ENCODE results near the gene RBMS2.

RBMS2 gene

DNA sequence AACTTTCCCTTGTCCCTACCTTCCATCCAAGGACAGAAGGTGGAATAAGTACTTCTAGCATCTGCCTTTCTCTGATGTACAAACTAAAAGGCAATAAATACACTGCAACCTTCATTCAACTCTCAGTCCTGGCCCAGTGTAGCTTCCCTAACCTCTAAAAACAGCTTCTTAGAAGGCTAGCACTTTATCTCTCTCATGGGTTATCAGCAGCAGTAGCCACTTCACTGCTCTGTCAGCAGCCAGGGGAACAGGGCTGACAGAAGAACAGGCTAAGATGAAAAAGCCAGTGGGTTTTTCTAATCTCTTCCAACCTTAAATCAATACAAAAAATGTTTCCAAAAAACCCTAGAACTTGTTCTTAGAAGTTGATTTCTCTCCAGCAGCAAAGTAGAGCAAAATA, 95.3 kb downstream of the RBMS2 start:
- Histone ChIP-seq H3K27ac (ENCODE audit: low read depth, low read length) (no peak overlapping the region), H3K4me3 (ENCODE audit: low read depth in 1 of 5, low read length in 5 of 5) (no peak overlapping the region)

GRCh38 chr12:56622535-56622934, 100.9 kb downstream of the RBMS2 start:
- Histone ChIP-seq H3K9me3 (ENCODE audit: control insufficient read depth in 5 of 5, low read length in 5 of 5) (no peaks in the 10 kb centered on the region), H3K27me3 (ENCODE audit: control insufficient read depth in 5 of 5, insufficient read depth in 4 of 5, low read length in 5 of 5) (no peaks in the 10 kb centered on the region), H3K27ac (ENCODE audit: low read depth, low read length) (no peak overlapping the region), H3K36me3 (ENCODE audit: control insufficient read depth in 5 of 5, insufficient read depth in 5 of 5, low read length in 5 of 5) (peaks cover 15 to 39% (median 18%) of the 10 kb centered on the region in 5 donors), H3K9ac (ENCODE audit: low read length in 5 of 5) (peak overlapping the region in 1 of 5 donors; percentile 20), H3K4me1 (ENCODE audit: control insufficient read depth in 5 of 5, insufficient read depth in 5 of 5, low read length in 5 of 5) (peaks cover 2 to 35% (median 25%) of the 10 kb centered on the region in 5 donors), H3K4me3 (ENCODE audit: low read depth in 1 of 5, low read length in 5 of 5) (no peak overlapping the region)

More for the DNA sequence above, 95.3 kb downstream of the RBMS2 start:
- H3K9ac ChIP-seq (ENCODE audit: low read length in 5 of 5), result no peak overlapping the region
- no peaks in the 10 kb centered on the region for H3K27me3 ChIP-seq (ENCODE audit: control insufficient read depth in 5 of 5, insufficient read depth in 4 of 5, low read length in 5 of 5)
- H3K36me3 ChIP-seq (ENCODE audit: control insufficient read depth in 5 of 5, insufficient read depth in 5 of 5, low read length in 5 of 5), result peaks cover 35 to 83% (median 69%) of the 10 kb centered on the region in 5 donors
- peaks cover 0 to 12% (median 9%) of the 10 kb centered on the region in 5 donors for H3K4me1 ChIP-seq (ENCODE audit: control insufficient read depth in 5 of 5, insufficient read depth in 5 of 5, low read length in 5 of 5)
- H3K9me3 ChIP-seq (ENCODE audit: control insufficient read depth in 5 of 5, low read length in 5 of 5), result no peaks in the 10 kb centered on the region

GRCh38 chr12:56626701-56627100, 105.1 kb downstream of the RBMS2 start:
- peaks cover 7 to 47% (median 42%) of the 10 kb centered on the region in 5 donors for H3K4me1 ChIP-seq (ENCODE audit: control insufficient read depth in 5 of 5, insufficient read depth in 5 of 5, low read length in 5 of 5)
- H3K9ac ChIP-seq (ENCODE audit: low read length in 5 of 5), result no peak overlapping the region
- peak overlapping the region; percentile 55 for H3K27ac ChIP-seq (ENCODE audit: low read depth, low read length)
- H3K27me3 ChIP-seq (ENCODE audit: control insufficient read depth in 5 of 5, insufficient read depth in 4 of 5, low read length in 5 of 5), result no peaks in the 10 kb centered on the region
- no peaks in the 10 kb centered on the region for H3K9me3 ChIP-seq (ENCODE audit: control insufficient read depth in 5 of 5, low read length in 5 of 5)
- H3K4me3 ChIP-seq (ENCODE audit: low read depth in 1 of 5, low read length in 5 of 5), result no peak overlapping the region
- H3K36me3 ChIP-seq (ENCODE audit: control insufficient read depth in 5 of 5, insufficient read depth in 5 of 5, low read length in 5 of 5), result peaks cover 0 to 13% (median 6%) of the 10 kb centered on the region in 5 donors

DNA sequence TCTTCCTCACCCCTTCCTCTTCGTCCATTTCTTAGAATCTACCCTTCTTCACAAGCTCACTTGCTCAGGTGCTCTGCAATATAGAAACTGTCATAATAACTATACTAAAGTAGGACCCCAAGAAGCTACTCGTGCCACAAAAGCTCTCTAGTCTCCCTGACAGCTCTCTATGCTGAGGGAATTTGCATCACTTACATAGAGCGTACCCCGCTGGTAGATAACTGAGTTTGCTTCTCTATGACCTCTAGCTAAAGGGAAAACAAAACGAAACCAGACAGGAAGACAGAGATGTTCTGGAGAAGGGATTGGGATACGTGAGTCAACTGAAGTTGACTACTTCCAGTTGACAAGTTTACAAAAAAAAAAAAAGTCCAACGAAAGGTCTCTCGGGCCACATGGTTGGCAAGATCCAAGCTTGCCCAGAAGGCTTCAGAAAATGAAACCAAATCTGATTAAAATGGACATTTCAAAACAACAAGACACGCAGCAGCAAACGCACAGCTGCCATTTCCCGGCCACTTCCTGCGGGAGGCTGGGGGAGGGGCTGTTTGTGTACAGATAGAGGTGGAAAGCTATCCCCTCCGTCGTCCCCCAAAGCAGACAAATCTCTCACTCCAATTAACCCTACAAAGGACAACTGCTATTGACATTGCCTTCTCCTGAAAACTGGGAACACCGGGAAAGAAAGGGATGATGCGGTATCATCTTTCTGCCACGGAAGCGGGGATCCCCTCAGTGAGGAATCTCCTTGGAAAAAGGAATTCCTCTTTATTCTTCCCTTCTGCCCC, 107.2 kb downstream of the RBMS2 start:
- Histone ChIP-seq H3K27ac (ENCODE audit: low read depth, low read length) (peak overlapping the region; percentile 99), H3K9ac (ENCODE audit: low read length in 5 of 5) (peak overlapping the region; percentile 95 to 99 (median 98)), H3K9me3 (ENCODE audit: control insufficient read depth in 5 of 5, low read length in 5 of 5) (no peaks in the 10 kb centered on the region), H3K4me3 (ENCODE audit: low read depth in 1 of 5, low read length in 5 of 5) (peak overlapping the region; percentile 94 to 96 (median 94)), H3K27me3 (ENCODE audit: control insufficient read depth in 5 of 5, insufficient read depth in 4 of 5, low read length in 5 of 5) (no peaks in the 10 kb centered on the region), H3K4me1 (ENCODE audit: control insufficient read depth in 5 of 5, insufficient read depth in 5 of 5, low read length in 5 of 5) (peaks cover 11 to 60% (median 52%) of the 10 kb centered on the region in 5 donors), H3K36me3 (ENCODE audit: control insufficient read depth in 5 of 5, insufficient read depth in 5 of 5, low read length in 5 of 5) (peaks cover 0 to 10% (median 3%) of the 10 kb centered on the region in 5 donors)

- peak overlapping the region; percentile 95 to 99 (median 98) for H3K9ac ChIP-seq (ENCODE audit: low read length in 5 of 5)
- H3K4me3 ChIP-seq (ENCODE audit: low read depth in 1 of 5, low read length in 5 of 5), result peak overlapping the region; percentile 94 to 96 (median 94)
- H3K36me3 ChIP-seq (ENCODE audit: control insufficient read depth in 5 of 5, insufficient read depth in 5 of 5, low read length in 5 of 5), result peaks cover 0 to 7% (median 3%) of the 10 kb centered on the region in 5 donors
- peaks cover 13 to 64% (median 59%) of the 10 kb centered on the region in 5 donors for H3K4me1 ChIP-seq (ENCODE audit: control insufficient read depth in 5 of 5, insufficient read depth in 5 of 5, low read length in 5 of 5)
- peak overlapping the region; percentile 99 for H3K27ac ChIP-seq (ENCODE audit: low read depth, low read length)
- no peaks in the 10 kb centered on the region for H3K9me3 ChIP-seq (ENCODE audit: control insufficient read depth in 5 of 5, low read length in 5 of 5)
- no peaks in the 10 kb centered on the region for H3K27me3 ChIP-seq (ENCODE audit: control insufficient read depth in 5 of 5, insufficient read depth in 4 of 5, low read length in 5 of 5)
These were observed 108.0 kb downstream of the RBMS2 start for GRCh38 chr12:56629459-56630179.

- Histone ChIP-seq H3K27me3 (ENCODE audit: control insufficient read depth in 5 of 5, insufficient read depth in 4 of 5, low read length in 5 of 5) (no peaks in the 10 kb centered on the region), H3K4me1 (ENCODE audit: control insufficient read depth in 5 of 5, insufficient read depth in 5 of 5, low read length in 5 of 5) (peaks cover 13 to 67% (median 62%) of the 10 kb centered on the region in 5 donors), H3K9ac (ENCODE audit: low read length in 5 of 5) (peak within 1 kb of the TSS; percentile 95 to 99 (median 98)), H3K9me3 (ENCODE audit: control insufficient read depth in 5 of 5, low read length in 5 of 5) (no peaks in the 10 kb centered on the region), H3K27ac (ENCODE audit: low read depth, low read length) (peak within 1 kb of the TSS; percentile 99), H3K36me3 (ENCODE audit: control insufficient read depth in 5 of 5, insufficient read depth in 5 of 5, low read length in 5 of 5) (peaks cover 0 to 7% (median 3%) of the 10 kb centered on the region in 5 donors), H3K4me3 (ENCODE audit: low read depth in 1 of 5, low read length in 5 of 5) (peak within 1 kb of the TSS; percentile 94 to 96 (median 94))
These were observed 108.6 kb downstream of the RBMS2 start, which contains the start of gene BAZ2A for GRCh38 chr12:56630180-56630632. TSS of gene BAZ2A (minus strand) at chr12:56630326. CDS start at chr12:56617530, 12,796 bp downstream.

- Histone ChIP-seq H3K4me1 (ENCODE audit: control insufficient read depth in 5 of 5, insufficient read depth in 5 of 5, low read length in 5 of 5) (peaks cover 15 to 81% (median 72%) of the 10 kb centered on the region in 5 donors), H3K27me3 (ENCODE audit: control insufficient read depth in 5 of 5, insufficient read depth in 4 of 5, low read length in 5 of 5) (no peaks in the 10 kb centered on the region), H3K9ac (ENCODE audit: low read length in 5 of 5) (peak overlapping the region; percentile 9 to 70 (median 62)), H3K27ac (ENCODE audit: low read depth, low read length) (peak overlapping the region; percentile 99), H3K36me3 (ENCODE audit: control insufficient read depth in 5 of 5, insufficient read depth in 5 of 5, low read length in 5 of 5) (peaks cover 0 to 1% (median 0%) of the 10 kb centered on the region in 5 donors), H3K4me3 (ENCODE audit: low read depth in 1 of 5, low read length in 5 of 5) (peak overlapping the region; percentile 22 to 84 (median 55)), H3K9me3 (ENCODE audit: control insufficient read depth in 5 of 5, low read length in 5 of 5) (no peaks in the 10 kb centered on the region)
These were observed 110.4 kb downstream of the RBMS2 start for GRCh38 chr12:56631790-56632700.

GRCh38 chr12:56632701-56633467, 111.3 kb downstream of the RBMS2 start:
- no peaks in the 10 kb centered on the region for H3K9me3 ChIP-seq (ENCODE audit: control insufficient read depth in 5 of 5, low read length in 5 of 5)
- H3K36me3 ChIP-seq (ENCODE audit: control insufficient read depth in 5 of 5, insufficient read depth in 5 of 5, low read length in 5 of 5), result peaks cover 2 to 6% (median 4%) of the 10 kb centered on the region in 5 donors
- peaks cover 18 to 88% (median 75%) of the 10 kb centered on the region in 5 donors for H3K4me1 ChIP-seq (ENCODE audit: control insufficient read depth in 5 of 5, insufficient read depth in 5 of 5, low read length in 5 of 5)
- peak overlapping the region; percentile 22 to 84 (median 63) for H3K4me3 ChIP-seq (ENCODE audit: low read depth in 1 of 5, low read length in 5 of 5)
- H3K27me3 ChIP-seq (ENCODE audit: control insufficient read depth in 5 of 5, insufficient read depth in 4 of 5, low read length in 5 of 5), result no peaks in the 10 kb centered on the region
- H3K27ac ChIP-seq (ENCODE audit: low read depth, low read length), result peak overlapping the region; percentile 99
- peak overlapping the region in 4 of 5 donors; percentile 14 to 70 (median 64) for H3K9ac ChIP-seq (ENCODE audit: low read length in 5 of 5)

Measured in subcutaneous abdominal adipose tissue (tissue), 5 donors.